HG03575 (cell line): ENCODE measurements around the gene SPATC1L.
"Not testable (repeated sequence)": the region's sequence is repeated elsewhere in the genome, so short reads cannot be mapped to it uniquely, and the experiment has no call there.

ENCODE experiments used
- ATAC-seq: cut with Tn5 transposase; IDR thresholded peaks from one replicate; pipeline ENCODE4 v1.9.1; 2021; ENCODE audit not compliant: unreplicated experiment, insufficient number of reproducible peaks, low FRiP score; ENCODE audit errors: extremely low read depth

Gene SPATC1L

DNA sequence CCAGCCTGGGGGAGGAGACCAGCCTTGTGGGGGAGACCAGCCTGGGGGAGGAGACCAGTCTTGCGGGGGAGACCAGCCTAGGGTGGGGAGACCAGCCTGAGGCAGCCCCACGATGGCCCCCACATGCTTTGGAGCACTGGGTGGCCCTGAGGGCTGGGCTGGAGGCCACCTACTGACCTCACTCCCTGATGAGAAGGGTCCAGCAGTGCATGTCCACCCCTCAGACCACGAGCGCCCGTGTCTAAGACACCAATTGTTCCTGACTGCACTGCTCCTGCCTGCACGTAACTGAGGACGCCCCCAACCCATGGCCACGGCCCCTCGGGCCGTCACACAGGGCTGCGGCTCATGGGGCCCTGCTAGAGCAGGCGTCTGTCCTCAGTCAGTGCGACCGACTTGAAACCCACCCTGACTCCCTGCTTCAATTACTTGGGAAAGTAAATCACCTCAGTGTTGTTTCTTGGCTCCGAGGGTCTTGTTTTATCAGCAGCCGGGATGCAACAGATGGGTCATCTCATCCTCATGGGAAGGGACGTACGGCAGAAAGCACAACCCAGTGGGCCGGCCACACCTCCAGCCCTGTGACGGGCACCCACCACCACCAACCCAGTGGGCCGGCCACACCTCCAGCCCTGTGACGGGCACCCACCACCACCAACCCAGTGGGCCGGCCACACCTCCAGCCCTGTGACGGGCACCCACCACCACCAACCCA lies at the start of gene SPATC1L:
SPATC1L (minus strand) TSS at position 550 of the 715 bp plus-strand sequence. CDS start 1,643 bp downstream, outside the sequence.
- no peak for ATAC-seq

DNA sequence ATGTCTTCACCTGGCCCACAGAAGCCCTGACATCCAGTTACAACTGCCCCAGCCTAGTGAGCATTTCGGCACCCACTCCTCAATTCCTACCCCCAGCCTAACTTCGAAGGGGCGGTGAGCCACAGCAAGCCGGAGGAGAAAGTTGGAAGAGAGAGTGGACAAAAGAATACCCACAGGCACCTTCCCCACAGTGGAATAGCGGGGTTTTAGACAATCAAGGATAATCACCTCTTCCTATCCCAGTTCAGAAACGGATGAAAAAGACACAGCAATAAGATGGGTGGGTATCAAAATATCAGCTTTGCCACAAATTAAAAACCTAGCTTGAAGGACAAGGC lies 45.6 kb upstream of the SPATC1L start:
- ATAC-seq, result no peak

DNA sequence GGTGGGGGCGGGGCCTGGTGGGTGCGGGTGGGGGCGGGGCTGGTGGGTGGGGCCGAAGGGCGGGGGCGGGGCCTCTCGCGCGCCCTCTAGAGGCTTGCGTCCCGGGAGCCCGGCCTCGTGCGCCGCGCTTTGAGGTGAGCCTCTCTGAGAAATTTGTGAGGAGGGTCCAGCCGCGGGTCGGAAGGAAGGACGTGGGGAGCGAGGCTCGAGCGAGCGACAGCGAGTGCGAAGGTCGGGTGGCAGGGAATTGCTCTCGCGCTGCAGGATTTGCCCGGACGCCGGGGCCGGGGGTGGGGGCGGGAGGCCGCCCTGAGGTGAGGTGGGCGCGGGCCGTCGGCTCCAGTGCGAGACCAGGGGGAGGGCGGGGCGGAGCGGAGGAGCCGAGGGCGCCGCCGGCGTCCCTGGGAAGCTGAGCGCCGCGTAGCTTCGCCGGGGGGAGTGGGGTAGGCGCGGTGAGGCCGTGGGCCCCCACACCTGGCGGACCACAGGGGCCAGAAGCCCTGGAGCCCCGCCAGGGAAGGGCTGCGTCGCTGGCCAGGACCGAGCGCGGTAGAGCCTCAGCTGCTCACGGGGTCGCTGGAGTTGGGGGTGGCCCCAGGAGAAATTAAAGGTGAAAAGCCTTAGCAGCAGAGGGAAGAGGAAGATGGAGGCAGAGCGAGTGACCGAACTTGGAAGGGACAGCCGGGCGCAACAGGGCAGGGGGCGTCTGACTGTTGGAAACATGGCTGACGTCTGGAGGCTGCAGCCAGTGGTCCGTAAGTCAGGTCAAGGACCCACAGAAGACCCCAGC lies 45.1 kb upstream of the SPATC1L start:
- ATAC-seq, result no peak

DNA sequence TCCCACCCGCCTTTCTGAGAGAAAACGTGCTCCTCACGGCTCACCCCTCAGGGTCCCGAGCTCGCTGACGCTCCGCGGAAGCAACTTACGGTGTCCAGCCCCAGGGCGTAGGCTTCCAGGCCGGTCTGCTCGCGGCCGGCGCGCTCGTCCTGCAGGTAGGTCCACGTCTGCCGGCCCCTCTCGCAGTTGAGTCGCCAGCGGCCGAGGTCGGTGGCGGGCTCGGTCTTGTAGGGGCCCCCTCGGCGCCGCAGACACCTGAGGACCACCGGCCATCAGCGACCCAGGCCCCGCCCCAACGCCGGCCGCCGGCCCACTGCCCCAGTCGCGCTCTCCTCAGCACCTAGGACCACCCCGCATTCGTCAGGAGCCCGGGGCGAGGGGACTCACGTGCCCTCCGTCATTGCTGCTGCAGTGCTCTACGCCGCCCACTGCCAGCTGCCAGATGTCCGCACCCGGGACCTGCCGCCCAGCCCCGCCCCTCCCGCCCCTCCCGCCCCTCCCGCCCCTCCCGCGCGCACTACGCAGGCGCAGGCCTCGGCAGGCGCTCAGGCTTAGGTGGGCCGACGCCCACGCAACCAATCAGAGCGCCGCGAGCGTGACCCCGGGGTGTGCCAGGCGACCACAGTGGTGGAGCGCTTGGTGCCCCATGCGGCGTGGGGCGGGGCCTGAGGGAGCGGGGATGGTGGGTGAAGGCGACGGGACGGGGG lies 44.2 kb upstream of the SPATC1L start, which contains the start of gene LSS:
LSS (minus strand) TSS at position 430 of the 707 bp plus-strand sequence; CDS start at position 401, 29 bp downstream.
- no peak for ATAC-seq

DNA sequence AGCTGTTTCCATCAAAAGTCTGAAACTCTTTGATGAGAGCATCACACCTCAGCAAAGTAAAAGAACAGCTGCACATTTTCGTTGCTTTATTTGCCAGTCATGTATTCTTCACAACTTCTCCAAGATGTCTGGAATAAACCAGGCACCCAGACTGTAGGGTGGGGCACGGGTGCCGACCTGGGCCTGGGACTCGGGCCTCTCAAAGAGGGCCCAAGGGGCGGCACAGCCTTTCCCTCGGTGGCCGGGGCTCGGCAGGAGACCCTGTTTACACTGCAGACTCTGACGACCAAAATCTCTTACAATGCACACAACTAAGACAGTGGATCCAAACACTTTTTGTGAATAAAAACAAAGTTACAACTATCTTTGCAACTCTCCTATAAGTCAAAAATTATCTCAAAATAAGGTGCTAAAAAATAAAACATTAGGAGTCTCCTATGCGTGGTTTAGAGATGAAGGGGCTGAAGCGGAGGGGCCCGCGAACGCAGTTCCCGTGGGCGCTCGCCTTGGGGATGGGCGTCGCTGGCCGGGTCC lies 43.6 kb upstream of the SPATC1L start:
- no peak for ATAC-seq

DNA sequence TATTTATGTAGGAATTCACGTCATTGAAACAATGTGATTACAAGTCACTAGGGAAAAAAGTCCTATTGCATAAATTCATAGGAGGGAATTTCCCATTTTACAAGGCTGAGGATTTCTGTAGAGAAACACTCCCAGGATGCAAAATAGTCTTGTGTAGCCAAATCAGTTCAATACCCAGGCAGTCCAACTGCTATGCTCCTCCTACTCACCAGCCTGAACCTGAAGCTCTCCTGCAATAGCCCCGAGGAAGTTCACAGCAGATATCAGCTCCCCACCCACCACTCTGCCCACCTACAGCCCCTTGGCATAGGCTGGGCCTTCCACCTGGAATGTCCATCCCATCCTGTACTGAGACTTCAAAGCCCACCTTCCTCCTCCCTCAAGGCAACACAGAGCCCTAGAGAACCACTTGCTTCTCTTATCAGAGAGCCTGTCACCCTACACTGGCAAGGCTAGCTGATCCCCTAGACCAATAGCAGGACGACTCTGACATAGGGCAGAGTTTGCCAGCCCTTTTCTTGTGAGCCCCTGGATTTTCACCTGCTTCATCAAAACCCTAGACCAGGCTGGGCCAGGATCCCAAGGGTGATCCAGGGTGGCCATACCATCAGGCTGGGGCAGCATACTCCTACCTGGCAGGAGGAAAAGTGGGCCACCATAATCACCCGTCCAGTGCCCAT lies 42.8 kb upstream of the SPATC1L start:
- no peak for ATAC-seq

DNA sequence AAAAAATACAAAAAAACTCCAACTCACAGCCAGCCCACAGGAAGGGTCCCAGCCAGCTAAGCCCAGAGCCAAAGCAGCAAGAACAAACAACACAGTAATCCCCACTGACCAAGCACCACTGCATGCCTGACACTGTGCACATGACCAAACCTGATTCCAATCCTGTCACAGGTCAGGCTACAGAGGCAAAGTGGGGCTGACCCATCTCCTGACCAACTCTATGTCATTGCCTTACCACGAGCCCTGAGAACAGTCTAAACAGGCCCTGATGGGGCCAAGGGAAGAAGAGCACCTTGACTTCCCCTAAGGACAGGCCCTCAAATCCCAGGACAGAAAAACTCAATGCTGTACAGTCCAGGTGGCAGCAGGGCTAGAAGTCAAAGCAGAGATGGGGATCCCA lies 41.9 kb upstream of the SPATC1L start:
- no peak for ATAC-seq

DNA sequence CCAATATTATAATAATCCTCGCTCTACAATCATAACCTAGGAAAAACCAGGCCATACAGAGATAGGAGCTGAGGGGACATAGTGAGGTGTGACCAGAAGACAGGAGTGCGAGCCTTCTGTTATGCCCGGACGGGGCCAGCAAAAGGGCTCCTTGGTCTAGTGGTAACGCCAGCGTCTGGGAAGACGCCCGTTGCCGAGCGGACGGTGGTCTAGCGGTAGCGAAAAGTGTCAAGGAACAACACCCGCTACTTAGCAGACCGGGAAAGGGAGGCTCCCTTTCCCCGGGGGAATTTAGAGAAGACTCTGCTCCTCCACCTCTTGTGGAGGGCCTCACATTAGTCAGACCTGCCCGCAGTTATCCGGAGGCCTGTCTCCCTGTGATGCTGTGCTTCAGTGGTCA lies 39.4 kb upstream of the SPATC1L start:
- not testable (repeated sequence) for ATAC-seq

DNA sequence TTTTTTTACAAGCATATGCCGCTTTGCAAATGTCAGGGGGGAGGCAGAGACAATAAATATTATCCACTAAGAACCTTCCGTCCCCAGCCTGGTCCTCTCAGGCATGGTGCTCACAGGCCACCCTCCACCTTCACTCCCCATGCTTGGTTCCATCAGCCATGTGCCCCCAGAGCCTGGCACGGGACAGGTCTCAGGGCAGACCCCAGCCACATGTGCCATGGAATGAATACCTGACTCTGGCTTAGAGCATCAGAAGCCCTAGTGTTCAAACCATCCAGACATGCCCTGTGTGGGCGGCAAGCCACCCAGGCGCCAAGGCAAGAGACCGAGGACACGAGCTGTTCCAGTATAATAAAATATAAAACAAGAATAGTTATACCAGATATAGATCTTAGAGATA lies 39.0 kb upstream of the SPATC1L start:
- ATAC-seq, result no peak

DNA sequence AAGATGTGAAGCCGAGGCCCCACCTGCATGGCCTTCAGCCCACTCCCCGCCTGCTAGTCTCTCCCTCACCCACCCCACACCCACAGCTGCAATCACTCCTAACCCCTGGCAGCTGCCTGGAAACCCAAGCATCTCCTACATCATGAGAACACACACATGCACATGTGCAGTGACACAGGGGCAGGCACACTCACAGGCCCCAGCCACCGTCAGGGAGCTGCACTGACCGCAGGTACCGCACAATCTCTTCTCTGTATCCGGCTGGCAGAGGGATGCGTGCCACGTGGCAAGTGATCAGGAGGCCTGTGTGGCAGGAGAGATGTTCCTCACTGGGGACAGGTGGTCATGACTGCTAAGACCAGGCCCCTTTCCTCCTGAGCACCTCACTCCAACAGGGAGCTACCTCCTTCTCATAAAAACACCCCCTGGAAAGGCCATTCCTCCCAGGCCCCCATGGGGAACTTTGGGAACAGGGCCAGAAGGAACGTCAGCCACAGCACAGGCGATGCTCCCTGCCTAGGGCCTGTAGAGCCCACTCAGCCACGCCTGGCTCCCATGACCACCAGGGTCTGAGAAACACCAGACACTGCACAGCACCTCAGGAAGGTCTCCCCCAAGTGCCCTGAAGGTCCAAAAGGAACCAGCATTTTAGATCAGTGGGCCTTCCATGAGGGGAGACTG lies 38.3 kb upstream of the SPATC1L start:
- ATAC-seq, result no peak

DNA sequence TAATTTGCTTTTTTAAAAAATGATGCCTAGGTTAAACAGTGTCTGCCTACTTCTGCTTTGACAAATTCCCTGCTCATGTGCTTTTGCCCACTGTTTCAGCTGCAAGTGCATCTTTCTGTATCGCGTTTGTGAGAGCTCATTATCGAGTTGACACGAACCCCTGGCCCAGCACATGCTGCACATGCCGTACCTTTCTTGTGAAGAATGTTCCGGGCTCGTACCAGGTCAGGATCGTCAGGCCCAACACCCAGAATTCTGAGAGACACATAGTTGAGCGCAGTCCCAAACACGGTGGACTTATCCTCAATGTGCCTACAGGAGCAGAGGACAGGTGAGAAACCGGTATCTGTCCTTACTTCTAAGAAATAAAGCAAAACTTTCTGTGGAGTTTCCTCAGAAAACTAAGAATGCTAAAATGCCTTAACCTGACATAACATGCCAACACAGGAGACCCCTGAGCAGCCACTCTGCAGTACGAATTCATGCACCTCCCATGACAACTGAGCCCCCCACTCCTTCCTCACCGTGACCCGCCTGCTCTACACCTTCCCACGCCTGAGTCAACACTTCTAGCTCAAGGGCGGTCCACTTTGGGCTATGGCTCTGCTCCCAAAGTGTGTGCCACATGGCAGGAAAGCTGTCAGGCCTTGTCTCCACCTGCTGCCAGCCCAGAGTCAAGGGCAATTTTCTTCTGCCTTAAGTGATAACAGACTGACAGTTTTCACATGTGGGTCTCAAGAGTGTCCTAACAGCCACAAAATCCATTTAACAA lies 37.6 kb upstream of the SPATC1L start:
- no peak for ATAC-seq

DNA sequence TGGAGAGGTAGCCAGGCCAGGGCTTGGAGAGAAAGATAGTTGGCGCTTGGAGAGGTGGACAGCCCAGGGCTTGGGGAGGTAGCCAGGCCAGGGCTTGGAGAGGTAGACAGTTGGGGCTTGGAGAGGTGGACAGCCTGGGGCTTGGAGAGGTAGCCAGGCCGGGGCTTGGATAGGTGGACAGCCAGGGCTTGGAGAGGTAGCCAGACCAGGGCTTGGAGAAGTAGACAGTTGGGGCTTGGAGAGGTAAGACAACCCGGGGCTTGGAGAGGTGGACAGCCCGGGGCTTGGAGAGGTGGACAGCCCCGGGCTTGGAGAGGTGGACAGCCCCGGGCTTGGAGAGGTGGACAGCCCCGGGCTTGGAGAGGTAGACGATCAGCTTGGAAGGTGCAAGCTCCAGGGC lies 36.6 kb upstream of the SPATC1L start:
- no peak for ATAC-seq

DNA sequence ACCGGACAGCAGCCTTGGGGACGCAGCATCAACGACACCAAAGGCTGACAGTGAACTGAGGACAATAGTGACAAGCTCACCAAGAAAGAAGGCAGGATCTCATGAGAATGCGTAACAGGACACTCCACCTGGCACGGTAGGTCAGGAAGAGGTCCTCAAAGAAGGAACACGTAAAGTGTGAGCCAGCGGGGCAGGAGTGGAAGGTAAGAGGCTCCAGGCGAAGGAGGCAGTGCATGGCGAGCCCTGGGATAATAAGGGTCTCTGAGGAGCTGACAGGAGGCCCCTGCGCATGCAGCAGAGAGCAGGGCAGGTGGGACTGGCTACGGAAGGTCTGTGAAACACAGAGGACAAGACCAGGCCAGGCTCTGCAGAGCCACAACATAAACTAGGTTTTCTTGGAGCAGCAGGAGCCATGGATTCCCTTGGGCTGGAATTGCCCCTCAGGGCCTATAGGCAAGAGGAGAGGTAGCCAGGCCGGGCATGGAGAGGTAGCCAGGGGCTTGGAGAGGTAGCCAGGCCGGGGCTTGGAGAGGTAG lies 36.1 kb upstream of the SPATC1L start:
- ATAC-seq, result no peak

DNA sequence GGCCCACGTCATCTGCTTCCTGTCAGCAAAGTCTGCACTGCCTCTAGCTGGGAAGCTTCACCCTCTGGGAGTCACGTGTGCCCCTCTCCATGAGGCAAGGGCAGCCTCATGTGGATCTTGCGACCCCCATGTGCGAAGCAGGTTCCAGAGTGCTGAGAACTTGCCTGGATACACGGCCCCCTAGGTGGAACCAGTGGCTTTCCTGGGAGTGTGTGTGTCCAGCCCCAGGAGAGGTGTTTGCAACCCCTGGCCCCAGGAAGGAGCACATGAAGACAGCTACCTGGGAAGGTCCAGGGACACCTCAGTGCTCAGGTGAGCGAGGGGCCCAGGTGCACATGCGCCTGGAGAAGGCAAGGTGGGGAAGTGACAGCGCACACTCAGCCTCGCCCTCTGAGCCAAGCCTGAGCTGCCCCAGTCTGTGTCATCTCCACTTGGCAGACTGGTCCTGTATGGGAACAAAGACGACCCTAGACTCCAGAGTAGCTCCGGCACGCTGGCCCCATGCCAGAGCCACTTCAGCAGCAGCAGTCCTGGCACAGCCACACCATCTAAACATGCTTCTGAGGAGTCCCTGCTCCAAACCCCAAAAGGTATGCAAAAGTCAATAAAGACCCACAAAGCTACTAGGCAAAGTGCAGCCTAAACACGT lies 35.5 kb upstream of the SPATC1L start:
- ATAC-seq, result no peak

DNA sequence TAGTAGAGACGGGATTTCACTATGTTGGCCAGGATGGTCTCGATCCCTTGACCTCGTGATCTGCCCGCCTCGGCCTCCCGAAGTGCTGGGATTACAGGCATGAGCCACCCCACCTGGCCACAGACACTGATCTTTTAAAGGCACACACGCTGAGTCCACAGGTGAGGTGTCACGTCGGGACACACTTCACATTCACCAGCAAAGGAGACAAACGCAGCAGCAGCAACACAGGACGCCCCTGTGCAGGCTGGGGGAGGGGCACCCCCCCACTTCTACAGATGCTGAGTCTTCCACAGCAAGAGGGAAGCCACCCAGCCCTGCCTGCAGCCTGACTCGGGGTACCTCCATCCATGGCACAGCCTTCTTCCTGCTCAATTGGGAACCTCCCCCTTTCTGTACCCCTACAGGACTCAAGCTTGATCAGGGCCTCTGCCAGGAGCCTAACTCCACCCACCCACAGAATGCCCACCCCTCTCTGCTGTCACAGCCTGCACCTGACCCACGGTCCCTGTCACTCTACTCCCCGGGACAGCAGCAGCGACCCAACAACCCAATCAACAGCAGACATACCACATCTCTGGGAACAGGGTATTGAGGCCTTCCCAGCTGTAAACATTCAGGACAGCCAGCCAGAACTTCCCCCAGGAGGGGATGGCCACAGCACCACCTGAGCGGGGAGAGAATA lies 34.8 kb upstream of the SPATC1L start:
- no peak for ATAC-seq

DNA sequence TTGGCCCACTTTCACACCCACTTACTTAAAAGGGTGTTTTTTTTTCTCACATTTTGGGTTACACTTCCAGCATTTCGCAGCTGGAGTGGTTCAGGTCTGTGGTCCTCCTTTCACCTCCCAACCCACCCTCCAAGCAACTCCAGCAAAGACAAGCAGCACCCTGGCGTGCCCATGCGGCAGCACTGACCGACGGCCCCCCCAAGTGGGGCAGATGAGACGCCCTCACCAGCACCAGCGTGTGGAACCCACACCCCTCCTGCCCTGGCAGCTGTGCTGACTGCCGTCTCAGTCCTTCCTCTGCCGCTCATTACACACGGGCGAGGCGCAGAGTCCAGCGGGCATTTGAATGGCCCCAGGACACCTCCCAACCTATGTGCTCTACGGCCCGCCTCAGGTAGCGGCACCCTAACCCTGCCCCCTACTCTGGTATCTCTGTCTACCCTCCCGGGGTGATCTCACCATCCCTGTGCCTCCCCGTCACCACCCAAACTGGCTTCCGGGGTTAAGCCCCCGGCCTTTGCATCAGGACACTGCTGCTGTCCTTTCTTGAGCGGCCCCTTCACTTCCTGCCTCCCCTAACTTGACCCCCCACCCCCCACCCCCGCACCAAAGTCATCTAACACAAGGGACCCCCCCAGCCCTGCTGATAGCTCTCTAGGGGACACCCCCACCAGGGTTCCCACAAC lies 33.4 kb upstream of the SPATC1L start:
- ATAC-seq, result no peak
